DMS53 treated with DMSO at 0.1 percent for 48 hours (cell line): ENCODE data around the gene KRT7.

Source experiments
- DNase-seq: peaks from one replicate; lab custom pipeline; 2025; ENCODE audit not compliant: unreplicated experiment; lab: John Stamatoyannopoulos, UW

KRT7 gene

DNA sequence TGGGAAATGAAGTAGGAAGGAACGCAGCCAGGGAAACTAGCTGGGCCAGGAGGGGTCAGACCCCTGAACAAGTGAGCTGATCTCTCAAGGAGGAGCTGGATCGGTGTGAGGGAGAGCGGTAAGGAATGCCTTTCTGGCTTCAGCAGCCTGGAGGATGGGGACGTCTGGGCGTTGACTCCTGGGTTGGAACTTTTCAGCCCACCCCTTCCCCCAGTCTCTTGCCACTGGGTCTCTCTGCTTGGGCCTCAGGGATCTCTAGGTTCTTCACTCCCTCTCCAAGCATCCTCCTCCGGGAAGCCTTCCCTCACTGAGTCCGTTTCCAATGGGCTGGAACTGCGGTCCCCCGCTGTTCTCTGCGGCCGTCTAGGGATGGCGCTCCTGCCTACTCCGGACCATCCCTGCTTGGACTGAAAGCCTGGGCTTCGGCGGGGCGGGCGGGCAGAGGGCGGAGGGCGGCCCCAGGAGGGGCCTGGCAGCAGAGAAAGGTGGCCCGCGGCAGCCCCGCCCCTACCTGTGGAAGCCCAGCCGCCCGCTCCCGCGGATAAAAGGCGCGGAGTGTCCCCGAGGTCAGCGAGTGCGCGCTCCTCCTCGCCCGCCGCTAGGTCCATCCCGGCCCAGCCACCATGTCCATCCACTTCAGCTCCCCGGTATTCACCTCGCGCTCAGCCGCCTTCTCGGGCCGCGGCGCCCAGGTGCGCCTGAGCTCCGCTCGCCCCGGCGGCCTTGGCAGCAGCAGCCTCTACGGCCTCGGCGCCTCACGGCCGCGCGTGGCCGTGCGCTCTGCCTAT lies at the start of gene KRT7:
KRT7 (plus strand) TSS at position 570 of the 788 bp plus-strand sequence; CDS start at position 624, 54 bp downstream.
- DNase-seq, result peak; percentile 93

DNA sequence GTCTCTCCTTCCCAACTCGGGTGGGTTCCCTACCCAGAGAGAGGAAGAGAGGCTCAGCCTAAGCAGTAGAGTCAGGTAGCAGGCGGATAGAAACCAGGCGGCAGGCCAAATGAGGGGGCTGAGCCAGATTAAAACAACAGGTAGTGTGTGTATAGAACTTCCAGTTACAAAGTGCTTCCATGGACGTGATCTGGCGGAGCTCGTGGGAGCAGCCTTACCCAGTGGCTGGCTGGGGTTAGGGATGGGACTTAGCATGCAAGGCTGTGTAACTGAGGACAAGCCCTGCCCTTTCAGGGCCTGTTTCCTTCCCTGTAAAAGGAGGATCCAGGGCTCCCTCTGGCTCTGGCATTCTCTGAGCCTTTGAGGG lies 49.5 kb upstream of the KRT7 start:
- DNase-seq, result peak; percentile 19

DNA sequence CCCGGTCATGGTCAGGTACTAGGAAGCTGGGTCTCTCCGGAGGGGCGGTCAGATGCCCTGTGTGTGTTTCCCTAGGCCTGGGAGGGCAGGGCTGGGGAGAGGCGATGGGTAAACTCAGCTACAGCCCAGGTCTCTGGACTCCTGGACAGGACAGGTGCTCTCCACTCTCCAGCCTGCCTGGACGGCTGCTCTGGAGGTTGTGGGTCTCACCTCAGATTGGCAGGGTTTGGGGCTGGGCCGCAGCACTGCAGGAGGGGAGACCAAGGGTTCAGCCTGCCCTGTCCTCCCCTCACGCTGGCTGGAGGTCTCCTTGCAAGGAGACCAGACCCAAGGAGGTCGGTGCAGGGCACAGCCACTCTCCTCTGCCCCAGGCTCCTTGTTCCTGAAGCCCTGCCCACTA lies 49.1 kb upstream of the KRT7 start:
- DNase-seq, result no peak

DNA sequence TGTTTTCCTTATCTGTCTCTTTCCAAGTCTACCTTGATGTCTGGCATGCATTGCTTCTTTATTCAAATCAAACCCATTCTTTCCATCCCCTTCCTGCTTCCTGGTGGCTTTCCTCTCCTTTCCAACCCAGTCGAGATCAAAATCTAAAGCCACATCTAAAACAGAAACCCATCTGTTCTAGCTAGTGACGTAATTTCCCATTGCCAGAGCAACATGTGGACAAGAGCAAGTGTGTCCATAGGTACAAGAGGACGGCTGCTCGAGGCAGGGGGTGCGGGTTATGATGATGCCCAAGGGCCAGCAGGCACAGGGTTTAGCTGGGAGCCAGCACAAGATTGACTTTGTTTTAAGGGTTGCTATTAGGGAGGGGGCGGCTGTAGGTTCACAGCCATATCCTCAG lies 48.2 kb upstream of the KRT7 start:
- no peak for DNase-seq

DNA sequence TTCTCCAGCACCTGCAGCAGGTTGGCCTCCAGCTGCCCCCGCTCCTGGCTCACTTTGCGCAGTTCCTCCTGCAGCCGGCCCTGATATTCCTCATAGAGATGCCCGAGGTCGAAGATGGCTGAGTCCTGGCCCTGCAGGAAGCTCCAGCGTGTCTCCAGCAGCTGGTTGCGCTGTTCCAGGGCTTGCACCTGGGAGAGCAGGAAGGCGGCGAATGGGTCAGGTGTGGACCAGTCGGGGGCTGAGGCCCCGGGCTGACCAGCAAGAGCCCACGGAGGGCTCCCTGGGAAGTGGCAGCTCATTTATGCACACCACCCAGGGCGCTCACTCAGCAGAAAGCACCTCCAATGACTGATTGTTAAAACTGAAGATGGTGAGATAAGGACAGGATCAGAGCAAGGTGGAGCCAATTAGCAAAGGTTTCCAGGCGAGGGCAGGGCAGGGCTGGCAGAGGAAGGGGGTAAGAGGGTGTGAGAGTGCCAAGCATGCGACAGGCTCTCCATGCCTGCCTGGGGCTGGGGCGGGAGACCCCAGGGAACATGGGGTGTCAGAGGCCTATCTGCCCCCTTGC lies 47.6 kb upstream of the KRT7 start:
- no peak for DNase-seq

DNA sequence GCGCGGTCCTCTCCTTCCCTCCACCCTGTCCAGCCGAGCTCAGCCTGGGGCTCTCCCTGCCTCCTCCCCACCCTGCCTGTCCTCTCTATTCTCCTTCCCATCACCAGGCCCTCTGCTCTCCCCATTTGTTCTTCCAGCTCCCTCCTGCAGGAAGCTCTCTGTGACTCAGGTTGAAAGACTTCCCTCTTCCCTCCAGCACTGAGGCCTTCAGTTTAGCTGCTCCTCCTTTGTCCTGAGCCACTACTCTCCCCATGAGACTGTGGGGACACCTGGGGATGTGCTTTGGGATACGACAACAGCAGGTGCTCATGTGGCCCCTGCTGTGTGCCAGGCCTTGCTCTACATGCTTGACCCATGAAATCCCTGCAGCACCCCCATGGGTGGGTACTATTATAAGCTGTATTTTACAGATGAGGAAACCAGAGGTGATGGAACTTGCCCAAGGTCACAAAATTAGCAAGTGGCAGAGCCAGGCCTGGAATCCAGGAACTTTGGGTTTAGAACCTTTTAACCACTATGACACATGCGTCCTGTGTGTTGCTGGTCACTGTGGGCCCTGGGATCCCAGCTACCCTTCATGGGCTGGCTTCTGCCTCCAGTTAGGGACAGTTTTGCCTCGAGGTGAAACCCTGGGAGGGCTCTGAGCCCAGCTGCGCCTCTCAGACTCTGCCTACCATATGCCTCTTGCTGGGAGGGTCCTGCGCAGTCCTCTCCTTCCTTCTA lies 46.8 kb upstream of the KRT7 start:
- DNase-seq, result no peak

DNA sequence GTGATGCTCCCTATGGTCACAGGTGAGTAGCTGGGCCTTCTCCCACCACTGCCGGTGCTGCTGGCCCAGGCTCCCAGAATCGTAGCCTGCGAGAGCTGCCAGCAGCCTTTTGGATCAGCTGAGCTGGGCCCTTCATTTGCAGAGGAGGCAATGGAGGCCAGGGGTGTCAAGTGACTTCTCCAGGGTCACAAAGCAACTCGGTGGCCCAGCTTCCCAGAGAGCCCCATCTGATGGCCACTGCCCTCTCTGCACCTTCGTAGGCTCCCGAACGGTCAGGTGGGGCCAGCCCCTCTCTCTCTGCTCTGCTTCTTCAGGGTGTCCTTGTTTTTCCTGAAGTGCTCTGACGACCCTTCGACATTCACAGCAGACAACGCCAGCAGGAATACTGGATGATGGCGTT lies 45.8 kb upstream of the KRT7 start:
- DNase-seq, result no peak

DNA sequence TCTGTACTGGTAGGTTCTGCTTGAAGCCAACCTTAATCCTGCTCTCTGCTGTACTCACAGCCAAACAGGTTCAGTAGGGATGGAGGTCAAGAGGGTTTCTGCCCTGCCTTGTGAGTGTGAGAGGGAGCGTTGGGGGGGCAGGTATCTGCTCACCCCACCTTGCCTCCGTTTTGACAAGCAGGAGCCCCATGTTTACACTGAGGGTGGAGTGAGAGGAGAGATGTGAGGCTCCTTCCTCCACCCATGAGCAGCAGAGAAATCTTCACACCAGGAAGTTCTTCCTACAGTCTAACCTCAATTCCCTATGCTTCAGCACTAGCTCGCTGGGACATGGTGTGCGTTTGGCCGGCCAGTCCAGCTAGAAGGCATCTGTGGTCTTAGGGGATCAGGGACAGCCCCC lies 45.4 kb upstream of the KRT7 start:
- DNase-seq, result no peak

DNA sequence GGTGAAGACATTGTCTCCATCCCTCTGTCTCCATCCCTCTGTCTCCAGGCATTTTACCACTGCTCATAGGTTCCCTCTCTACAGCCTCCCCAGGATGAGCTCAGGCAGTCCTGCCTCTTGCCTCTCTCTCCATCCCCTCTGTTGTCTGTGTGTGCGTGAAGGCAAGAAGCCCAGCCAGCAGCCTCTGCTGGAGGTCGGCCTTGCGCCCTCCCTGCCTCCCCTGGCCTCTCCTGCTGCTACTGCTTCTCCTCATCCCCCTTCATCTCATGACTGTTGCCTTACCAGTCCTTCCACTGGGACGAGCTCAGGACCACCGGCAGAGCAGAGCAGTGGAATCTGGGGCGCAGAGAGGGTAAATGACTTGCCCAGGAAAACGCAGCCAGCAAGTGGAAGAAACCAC lies 44.4 kb upstream of the KRT7 start:
- no peak for DNase-seq

DNA sequence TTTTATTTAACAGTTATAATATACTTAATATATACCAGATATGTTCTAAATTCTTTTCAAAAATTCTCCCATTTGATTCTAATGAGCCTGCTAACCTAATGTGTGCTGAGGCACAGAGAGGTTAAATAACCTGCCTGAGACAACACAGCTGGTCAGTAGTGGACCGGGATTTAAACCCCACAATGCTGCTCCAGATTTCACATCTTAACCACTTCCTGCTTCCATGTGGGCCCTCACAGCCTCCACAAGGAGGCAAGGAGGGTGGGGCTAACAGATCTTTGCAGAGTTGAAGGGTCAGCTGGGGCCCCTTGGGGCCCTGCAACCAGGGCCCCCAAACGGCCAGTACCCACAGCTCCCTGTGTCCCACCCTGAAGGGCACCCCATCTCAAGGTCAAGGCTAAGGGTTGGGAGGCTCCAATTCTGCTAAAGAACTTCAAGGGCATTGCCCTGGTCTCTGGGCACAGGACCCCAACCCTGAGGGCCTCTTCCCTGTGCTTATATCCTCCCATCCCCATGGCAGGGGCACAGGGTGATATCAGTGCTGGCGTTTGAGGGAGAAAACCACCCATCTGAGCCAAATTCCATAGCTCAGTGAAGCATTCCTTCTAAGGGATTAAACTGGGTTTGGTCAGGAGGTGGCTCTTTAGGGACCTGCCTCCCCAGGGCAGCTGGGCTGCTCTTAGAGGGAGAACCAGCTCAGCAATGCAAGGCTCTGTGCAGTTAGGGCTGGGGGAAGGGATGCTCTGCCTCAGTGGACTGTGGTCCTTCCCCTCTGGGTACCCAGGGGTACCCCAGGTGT lies 43.5 kb upstream of the KRT7 start:
- no peak for DNase-seq

DNA sequence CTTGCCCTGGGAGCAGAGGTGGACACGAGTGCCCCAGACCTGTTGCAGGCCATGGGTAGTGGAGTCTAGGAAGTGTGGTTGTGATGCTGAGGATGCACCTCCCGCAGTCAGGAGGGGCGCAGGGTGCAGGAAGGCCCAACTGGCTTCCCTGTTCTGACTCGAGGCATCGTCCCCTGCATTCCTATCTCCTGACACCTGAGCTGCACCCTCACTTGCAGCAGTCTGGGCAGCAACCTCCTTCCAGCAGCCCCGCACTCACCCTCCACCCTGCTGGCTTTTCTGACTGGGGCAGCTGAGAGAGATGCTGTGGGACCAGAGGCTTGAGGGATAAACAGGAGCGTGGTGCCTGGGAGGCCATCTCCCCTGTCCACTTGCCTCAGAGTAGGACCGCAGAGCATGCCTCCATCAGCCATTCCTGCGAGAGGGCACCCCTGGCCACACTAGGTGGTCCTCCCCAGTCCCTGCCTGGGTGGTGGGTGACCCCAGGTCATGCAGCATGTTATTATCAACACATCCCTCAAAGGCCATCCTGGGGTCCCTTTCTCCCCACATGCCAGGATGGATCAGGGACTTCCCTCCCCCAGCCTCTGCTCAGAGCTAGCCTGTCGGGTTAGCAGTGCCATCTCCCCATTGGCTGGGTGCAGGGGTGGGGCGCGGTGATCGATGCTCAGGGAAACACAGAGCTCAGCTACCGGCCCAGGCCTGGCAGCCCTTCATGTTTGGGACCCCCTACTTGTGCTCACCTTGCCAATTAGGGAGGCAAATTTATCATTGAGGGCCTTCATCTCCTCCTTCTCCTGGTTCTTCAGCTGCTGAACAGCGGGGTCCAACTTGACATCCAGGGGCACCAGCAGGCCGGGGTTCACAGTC lies 41.9 kb upstream of the KRT7 start:
- DNase-seq, result no peak

DNA sequence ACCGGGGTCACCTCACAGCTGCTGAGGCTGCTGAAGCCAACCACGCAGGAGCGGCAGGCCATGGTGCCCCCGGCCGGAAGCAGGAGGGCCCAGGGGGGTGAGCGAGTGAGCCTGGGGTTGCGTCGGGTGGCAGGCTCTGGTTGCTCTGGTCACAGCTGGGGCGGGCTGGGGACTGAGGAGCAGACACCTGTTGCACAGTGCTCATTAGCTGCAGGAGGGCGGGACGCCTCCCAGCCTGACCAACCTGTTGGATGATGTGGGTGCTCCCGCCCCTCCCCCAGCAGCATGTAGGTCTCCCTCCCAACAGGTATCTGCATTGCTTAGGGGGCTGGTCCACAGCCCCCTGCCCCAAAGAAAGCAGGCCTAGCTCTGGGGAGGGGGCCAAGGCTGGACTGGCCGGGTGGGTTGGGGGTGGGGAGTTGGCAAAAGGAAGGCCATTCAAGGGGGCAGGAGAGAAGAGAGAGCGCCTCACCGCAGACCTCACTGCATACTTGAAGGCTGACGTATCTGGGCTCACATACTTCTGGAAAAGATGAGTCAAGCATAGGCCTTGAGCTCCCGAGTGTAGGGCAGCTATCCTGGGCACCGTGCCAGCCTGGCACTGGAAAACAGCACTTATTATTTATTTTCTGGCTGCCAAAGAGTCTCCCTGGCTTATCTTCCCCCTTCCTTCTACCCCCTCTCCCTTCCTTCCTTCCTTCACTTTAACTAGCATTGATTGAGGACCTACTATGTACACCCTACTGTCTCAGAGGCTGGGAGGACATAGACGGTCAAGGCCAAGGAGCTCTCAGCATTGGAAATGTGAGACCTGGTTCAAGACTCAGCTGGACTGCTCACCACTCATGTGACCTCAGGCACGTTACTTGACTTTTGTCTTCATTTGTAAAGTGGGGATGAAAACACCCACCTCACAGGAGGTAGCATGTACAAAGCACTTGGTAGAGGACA lies 40.9 kb upstream of the KRT7 start, which contains the start of gene KRT80:
KRT80 (minus strand) TSS at position 174 of the 951 bp plus-strand sequence; CDS start at position 62, 112 bp downstream.
- peak; percentile 99 for DNase-seq

DNA sequence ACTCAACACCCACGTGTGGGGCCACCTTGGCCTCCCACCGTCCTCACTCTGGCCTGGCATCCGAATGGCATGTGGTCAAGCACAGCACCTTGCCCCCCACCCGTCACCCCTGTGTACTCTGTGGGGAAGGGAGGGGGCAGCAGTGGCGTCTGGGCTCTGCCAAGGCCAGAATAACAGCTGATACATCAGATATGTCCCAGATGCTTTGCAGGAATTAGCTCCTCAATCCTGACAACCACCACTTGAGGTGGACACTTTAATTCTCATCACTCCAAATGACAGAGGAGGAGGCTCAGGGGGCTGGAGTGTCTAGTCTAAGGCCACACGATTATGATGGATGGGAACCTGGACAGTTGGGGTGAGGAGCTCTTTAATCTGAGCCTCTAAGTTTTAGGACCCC lies 39.5 kb upstream of the KRT7 start:
- DNase-seq, result no peak

DNA sequence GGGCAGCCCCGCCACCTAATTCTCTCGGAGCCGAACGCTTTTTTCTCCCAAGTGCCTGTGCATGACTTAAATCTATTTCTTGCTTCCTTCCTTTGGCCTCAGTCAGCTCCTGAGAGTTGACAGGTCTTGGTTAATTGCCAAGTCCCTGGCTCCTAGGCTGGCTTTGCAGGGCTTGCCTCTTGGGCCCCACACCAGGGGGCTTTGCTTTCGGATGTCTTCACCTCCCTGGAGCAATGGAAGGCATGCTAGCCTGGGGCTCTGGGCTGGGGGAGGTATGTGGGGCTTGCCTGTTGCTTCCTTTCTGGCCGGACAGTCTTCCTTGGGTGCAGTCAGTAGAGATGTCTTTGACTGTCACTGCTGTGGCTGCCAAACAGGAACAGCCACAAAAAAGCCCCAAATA lies 39.1 kb upstream of the KRT7 start:
- DNase-seq, result no peak

DNA sequence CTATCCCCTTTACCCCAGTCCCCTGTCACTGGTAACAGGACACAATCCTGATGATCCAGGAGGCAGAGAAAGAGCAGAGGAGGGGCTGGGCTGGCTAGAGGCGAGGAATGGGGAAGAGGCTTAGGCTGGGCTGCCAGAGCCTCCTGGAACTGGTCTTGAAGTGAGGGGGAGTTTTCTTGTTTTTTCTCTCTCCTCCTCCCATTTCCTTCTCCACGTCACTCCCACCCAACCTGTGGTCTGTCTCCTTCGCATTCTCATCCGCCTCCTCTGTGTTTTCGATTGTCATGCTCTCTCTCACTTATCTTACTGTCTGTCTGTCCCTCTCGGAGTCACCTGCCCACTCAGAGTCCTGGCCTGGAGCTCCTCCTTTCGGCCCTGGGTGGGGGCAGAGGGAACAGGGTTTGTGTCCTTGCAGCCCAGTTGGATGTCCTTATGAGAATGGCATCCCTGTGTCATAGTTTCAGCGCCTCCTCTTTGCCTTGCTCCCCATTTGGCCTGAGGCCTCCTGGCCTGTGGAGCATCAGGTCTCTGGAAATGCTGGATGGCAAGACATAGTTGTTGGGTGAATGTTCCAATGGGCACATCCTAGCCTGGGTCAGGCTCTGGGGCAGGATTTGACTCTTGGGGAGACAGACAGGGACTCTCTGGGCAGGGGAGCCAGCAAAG lies 37.8 kb upstream of the KRT7 start:
- DNase-seq, result no peak

DNA sequence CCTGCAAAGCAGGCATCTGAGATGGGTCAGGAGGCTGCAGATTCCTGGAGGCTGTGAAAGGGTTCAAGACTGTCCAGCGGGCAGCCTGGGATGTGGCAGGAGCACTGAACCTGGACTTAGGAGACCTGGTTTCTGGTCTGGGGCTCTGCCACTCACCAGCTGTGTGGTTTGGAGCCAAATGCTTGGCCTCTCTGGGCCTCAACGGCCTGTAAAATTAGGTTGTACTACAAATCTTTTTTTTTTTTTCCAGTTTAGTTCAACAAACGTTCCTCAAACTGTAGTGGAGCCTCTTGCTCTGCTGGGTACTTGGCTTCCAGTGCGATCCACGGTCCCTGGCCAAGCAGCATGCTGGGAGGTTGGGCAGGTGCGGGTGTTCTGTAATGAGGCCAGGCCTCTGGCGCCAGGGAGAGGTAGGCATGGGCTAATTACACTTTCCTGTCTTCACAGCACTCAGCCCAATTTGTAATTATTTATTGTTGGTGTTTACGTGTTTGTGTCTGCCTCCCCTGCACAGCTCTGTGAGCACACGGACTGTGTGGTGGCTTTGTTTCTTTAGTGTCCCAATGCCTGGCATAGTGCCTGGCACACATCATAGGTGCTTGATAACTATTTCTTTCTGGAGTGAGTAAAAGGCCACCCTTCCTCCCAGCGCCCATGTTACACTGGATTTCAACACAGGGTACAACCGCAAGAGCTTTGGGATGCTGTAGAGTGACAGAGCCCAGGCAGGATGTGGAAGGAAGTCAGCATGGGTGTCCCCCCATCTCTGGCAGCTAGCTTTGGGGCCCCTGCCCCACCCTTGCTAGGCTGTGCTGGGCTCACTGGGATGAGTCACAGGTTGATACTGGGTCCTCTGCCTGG lies 35.4 kb upstream of the KRT7 start:
- no peak for DNase-seq

DNA sequence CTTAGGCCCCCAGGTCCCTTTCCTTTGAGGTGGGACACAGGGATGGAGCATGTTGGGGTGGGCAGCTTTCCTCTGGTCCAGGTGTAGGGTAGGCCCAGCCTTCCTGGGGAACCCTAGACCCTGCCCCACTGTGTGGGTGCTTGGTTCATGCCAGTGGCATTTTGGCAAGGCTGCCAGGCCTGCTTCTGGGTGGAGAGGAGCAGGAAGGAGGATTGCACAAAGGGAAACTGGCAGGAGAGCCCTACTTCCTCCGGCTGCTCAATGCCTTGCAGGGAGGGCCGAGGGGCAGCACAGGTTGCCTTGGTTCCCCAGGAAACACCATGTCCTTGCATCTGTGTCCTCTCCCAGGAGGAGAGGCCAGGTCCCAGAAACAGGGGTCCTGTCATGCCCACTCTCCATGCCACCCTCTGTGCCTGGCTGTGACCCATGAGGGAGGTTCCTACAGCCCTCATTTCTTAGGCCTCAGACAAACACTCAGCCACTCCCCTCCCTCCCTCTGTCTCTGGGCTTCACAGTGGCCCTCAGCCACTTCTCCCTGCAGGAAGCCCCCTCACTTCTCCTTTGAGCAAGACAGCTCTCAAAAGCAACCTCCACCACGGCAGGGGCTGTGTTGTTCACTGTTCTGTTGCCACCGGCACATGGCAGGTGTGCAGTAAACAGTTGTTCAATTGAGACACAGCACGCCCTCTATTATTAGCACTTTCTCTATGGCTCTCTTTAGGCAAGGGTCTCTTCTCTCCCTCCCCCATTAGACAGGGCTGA lies 34.4 kb upstream of the KRT7 start:
- no peak for DNase-seq
